SJSA1 (cell line): ENCODE measurements around the gene TRABD2B. TPM values are rescaled to one million over a fixed set of nuclear protein-coding genes. Genes with fewer than 3 reads are reported as not detected.

ENCODE experiments used
- DNase-seq, 2 experiments: peaks; one replicate each; pipeline ENCODE4 v3.0.0-alpha.2; 2015 to 2020; ENCODE audit warnings: low spot score in 2 of 2, low read depth in 1 of 2
- H3K27ac ChIP-seq: fragments of 250-450 bp; sonication (Bioruptor Pico); 2 replicates; pipeline ENCODE4 v1.5.1; 2020; ENCODE audit warnings: mild to moderate bottlenecking, moderate library complexity
- H3K27me3 ChIP-seq: fragments of 250-450 bp; sonication (Bioruptor Pico); replicated peaks from 2 replicates; pipeline ENCODE4 v1.5.1; 2020; ENCODE audit warnings: mild to moderate bottlenecking, moderate library complexity
- H3K36me3 ChIP-seq: fragments of 250-450 bp; sonication (Bioruptor Pico); 2 replicates; pipeline ENCODE4 v1.5.1; 2020; ENCODE audit warnings: mild to moderate bottlenecking
- H3K4me1 ChIP-seq: fragments of 250-450 bp; sonication (Bioruptor Pico); replicated peaks from 2 replicates; pipeline ENCODE4 v1.6.1; 2021; ENCODE audit warnings: mild to moderate bottlenecking
- H3K4me3 ChIP-seq: fragments of 250-450 bp; sonication (Bioruptor Pico); 2 replicates; pipeline ENCODE4 v1.5.1; 2020; ENCODE audit warnings: mild to moderate bottlenecking
- H3K9me3 ChIP-seq: fragments of 250-450 bp; sonication (Bioruptor Pico); replicated peaks from 2 replicates; pipeline ENCODE4 v1.5.1; 2020; ENCODE audit warnings: mild to moderate bottlenecking
- total RNA-seq: library from RNA; depleted of rRNA; stranded (reverse); fragments of >200 nt; shearing (Covaris generic); gene quantifications from 2 replicates; pipeline ENCODE4 v1.2.3, GENCODE V29; 2014

TRABD2B gene
- total RNA-seq, 1 experiment from 2014 or later, result 0.16 TPM

DNA sequence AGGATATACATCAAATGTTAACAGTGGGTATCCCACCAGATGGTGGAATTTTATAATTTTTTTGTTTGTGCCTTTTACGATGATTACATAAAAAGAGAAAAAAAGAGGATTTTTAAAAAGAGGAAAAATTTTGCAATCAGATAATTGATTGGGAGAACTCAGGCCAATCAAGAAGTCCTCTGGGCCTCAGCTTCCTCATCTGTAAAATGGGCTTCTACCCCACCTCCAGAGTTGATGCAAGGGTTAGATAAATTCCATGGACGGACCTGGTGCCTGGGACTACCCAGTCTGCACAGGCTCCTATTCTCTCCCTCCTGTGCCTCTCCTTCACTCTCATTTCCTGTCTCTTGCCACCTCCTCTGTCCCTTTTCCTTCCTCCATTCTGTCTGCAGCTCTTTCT is 88.9 kb downstream of the TRABD2B start:
- Histone ChIP-seq H3K27ac (no peak overlapping the region), H3K4me3 (no peak overlapping the region)

DNA sequence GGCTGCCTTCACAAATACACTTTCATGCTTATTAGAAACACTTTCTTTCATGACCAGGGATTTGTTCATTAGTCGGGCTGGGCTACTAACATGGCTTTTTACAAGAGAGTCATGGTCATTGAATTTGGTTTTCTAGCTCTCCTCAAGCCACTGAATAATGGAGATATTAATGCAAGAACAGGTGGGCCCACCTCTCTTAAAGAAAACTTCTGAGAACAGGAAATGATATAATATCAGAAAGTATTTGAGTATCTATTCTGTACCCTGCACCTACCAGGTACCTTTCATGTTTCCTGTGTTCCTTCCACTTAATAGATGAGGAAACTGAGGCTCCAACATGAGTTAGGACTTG is 90.0 kb downstream of the TRABD2B start:
- Histone ChIP-seq H3K4me3 (no peak overlapping the region), H3K27ac (no peak overlapping the region), H3K36me3 (no peaks in the 10 kb centered on the region; the same call in 1 of the 2 replicates), H3K9me3 (no peaks in the 10 kb centered on the region), H3K27me3 (no peaks in the 10 kb centered on the region), H3K4me1 (peaks cover 15% of the 10 kb centered on the region)
- no peak for DNase-seq

More for the DNA sequence above, 88.9 kb downstream of the TRABD2B start:
- Histone ChIP-seq H3K4me1 (peaks cover 23% of the 10 kb centered on the region), H3K27me3 (no peaks in the 10 kb centered on the region), H3K9me3 (no peaks in the 10 kb centered on the region), H3K36me3 (no peaks in the 10 kb centered on the region; the same call in 1 of the 2 replicates)
- no peak for DNase-seq

DNA sequence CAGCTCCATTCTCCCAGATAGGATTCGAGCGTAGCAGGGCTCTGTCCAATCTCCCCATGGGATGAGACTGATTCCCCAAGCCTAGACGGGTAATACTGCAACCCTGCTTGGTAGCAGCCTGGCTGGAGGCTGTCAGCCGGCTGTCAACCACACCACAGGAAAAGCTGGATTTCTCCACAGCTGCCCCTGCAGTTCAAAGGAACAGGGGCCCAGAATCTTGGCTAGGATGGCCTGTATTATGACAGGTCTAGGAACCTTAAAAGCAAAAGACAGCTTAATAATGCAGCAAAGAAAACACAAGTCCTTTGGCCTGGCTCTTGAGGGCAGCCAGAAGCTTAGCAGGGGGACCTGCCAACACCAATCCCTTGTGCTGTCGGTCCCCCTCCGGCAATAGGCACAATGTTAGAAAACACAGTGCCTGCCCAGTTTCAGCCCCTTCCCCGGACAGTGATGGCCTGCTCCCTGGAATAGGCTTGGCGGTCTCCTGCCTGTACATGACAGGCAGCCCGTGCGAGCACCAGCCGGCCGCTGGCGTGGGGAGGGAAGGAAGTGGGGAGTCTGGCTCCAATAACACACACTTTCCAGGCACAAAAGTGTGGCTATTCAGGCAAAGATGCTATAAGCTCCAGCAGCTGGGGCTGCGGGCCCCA is 90.5 kb downstream of the TRABD2B start:
- no peak overlapping the region for H3K27ac ChIP-seq
- H3K9me3 ChIP-seq, result no peaks in the 10 kb centered on the region
- H3K36me3 ChIP-seq, result no peaks in the 10 kb centered on the region; the same call in 1 of the 2 replicates
- no peak for DNase-seq
- no peak overlapping the region for H3K4me3 ChIP-seq
- H3K4me1 ChIP-seq, result peaks cover 10% of the 10 kb centered on the region
- no peaks in the 10 kb centered on the region for H3K27me3 ChIP-seq

DNA sequence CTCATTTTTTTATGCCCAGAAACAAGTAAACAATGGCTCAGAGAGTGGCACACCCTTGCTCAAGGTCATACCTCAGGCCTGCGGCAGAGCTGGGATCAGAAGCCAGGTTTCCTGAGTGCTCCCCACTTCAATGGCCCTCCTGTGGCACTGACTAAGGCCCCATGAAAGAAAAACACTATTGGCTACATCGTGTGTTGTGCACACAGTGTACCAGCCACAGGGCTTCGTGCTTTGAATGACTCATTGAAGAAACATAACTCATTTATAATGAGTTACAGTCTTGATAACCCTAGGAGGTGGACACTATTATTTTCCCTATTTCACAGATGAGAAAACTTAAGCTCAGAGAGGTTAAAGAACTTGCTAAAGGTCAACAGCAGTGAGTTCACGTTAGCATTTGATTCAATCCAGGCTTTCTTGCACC is 91.2 kb downstream of the TRABD2B start:
- no peak overlapping the region for H3K27ac ChIP-seq
- peak in 1 of 2 experiments; percentile 33 for DNase-seq
- H3K27me3 ChIP-seq, result no peaks in the 10 kb centered on the region
- peaks cover 9% of the 10 kb centered on the region for H3K4me1 ChIP-seq
- no peaks in the 10 kb centered on the region; the same call in 1 of the 2 replicates for H3K36me3 ChIP-seq
- no peak overlapping the region for H3K4me3 ChIP-seq
- H3K9me3 ChIP-seq, result no peaks in the 10 kb centered on the region

DNA sequence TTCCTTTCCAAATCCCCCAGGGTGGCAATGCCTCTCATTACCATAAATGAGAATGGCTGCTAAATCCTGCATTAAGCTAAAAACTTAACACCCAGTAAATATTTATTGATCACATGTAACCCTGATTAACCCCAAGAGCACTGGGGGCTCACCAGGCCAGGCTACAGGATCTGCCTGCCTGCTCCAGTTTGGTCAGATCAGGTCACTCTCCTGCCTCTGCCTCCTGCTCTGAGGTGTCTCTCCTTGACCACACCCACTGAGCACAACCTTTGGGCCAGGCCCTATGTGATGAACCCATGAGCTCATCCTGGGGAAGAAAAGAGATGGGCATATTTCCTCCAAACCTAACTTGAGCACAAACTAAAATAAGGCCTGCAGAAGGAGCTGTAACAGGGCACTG is 93.5 kb downstream of the TRABD2B start:
- H3K4me1 ChIP-seq, result peaks cover 9% of the 10 kb centered on the region
- H3K27ac ChIP-seq, result no peak overlapping the region

DNA sequence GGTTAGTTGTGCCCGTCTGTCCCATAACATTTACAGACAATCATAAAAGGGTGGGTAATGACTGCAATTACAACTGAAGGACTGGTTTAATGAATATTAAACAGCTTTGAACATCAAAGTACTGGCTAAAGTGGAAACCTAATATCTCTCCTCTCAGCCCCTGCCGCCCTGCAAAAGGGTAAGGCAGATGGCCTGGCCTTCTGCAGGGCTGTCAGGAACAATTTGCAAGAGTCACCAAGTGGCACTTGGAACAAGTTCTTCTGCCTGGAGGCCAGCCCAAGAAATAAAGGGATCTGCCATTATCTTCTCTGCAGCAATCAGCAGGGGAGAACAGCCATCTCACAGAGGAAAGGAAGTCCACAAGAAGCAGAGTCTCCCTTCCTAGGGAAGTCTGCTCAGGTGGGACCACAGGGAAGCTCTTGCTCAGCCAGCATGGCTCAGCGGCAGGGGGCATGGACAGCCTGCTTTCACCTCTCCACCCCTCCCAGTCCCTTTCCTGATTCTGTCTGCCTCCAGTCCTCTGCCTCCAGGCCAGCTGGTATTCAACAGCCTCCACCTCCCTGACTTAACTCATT is 96.1 kb downstream of the TRABD2B start:
- no peaks in the 10 kb centered on the region for H3K9me3 ChIP-seq
- H3K36me3 ChIP-seq, result no peaks in the 10 kb centered on the region; the same call in 1 of the 2 replicates
- no peaks in the 10 kb centered on the region for H3K27me3 ChIP-seq
- DNase-seq, result no peak
- H3K4me1 ChIP-seq, result peaks cover 6% of the 10 kb centered on the region
- H3K4me3 ChIP-seq, result no peak overlapping the region
- no peak overlapping the region for H3K27ac ChIP-seq

More for the DNA sequence above, 93.5 kb downstream of the TRABD2B start:
- Histone ChIP-seq H3K36me3 (no peaks in the 10 kb centered on the region; the same call in 1 of the 2 replicates), H3K9me3 (no peaks in the 10 kb centered on the region), H3K27me3 (no peaks in the 10 kb centered on the region), H3K4me3 (no peak overlapping the region)
- DNase-seq, result no peak

DNA sequence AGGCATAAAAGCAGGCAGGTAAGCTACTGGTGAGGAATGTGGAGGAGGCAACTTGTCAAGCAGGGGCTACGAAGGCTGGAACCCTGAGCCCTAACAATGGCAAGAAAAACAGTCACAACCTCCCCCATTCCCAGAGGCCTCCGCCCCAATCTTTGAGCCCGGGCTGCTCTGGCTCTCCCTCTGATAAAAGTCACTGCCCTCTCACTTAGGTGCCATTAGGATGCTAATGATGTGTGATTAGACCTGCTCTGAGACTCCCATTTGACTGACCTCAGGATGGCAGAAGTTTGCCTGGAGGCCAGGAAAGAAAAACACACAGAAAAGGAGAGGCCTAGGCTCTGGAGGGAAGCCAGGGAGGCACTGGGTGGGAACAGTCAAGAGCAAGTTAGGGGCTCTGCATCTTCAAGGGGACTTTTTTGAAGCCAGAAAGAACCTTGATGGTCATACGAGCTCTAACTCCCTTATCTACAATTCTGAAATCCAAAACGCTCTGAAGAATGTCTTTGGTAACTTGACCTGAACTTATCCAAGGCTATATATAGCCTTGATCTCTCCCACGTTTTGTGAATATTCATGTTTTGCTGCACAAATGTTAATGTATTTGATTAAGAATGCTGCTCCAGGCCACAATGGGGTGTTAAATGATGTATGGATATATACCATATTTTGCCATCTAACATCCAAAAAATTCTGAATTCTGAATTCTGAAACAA is 98.9 kb downstream of the TRABD2B start:
- Histone ChIP-seq H3K27me3 (no peaks in the 10 kb centered on the region), H3K4me1 (peaks cover 18% of the 10 kb centered on the region), H3K36me3 (no peaks in the 10 kb centered on the region), H3K4me3 (no peak overlapping the region), H3K9me3 (no peaks in the 10 kb centered on the region), H3K27ac (no peak overlapping the region)
- DNase-seq, result no peak

DNA sequence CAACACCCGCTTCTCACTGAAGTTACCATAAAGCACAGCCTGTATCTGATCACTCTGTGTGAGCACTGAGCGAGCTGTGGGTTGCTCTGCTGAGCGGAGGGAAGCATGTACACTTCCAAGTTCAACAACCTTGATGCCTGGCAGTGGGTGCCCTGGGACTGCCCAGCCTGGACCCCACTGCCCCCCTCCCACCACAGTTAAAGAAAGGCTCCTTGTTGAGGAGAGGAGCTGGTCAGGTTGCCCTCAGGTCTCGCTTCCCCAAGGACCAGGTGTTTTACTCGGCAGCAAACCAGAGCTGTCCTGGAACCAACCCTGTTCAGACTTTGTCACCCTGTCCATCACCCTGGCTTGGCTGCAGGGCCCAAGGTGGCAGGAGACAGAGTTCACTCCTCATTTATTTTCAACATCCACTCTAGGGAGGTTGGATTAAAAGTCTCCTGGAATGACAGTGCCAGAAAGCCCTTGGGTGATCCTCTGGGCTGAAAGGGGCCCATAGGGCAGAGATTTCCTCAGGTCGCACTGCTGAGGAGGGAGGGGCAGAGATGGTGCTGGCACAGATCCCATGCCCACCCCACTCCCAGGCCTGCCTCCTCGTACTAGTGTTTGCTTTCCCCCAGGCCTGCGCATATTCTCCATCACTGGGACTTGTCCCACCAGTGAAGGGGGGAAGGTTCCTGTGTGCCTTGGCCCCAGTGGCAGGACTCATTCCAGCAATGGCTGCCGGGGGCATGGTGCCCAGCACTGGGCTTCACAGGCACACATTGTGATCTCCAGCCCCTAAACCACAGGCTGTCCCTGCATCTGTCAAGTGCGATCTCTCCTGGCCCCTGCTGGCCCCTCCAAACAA is 101.7 kb downstream of the TRABD2B start:
- Histone ChIP-seq H3K36me3 (no peaks in the 10 kb centered on the region), H3K4me1 (peaks cover 18% of the 10 kb centered on the region), H3K27me3 (no peaks in the 10 kb centered on the region), H3K4me3 (no peak overlapping the region), H3K9me3 (no peaks in the 10 kb centered on the region), H3K27ac (peak overlapping the region; percentile 27)
- DNase-seq, result no peak

DNA sequence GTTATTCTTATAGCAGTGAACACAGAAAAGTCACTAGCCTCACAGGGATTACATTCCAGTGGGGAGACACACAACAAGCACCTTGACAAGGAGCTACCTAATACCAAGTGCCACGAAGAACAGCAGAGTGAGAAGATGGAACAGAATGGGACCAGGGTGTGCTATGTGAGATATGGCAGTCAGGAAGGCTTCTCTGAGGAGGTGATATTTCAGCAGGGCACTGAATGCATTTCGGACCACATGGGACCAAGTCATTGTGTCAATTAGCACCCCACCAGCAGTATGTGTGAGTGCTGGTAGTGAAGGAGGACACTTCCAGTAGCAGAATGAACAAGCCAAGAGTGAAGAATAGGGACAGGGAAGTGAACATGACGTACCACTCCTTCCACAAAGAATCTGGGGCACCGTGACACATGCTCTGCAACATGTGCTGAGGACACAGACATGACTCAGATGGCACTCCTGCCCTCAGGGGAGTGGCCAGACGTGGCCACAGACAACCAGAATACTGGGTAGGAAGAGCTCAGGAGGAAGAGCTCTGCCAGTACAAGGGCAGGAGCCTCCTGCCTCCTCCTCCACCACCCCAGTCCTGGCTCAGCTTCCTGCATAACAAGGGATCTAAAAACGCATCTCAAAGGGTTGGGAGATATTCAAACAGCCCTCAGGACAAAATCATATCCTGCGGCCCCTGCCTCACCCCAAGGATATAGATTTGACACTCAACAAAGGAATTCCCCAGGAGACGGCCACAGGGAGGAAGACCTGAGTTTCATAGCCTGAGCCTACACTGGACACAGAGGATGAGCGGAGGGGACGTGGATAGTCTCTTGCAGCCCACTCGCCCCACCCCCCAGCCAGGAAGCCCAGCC is 102.5 kb downstream of the TRABD2B start:
- H3K9me3 ChIP-seq, result no peaks in the 10 kb centered on the region
- no peak overlapping the region for H3K4me3 ChIP-seq
- peaks cover 18% of the 10 kb centered on the region for H3K4me1 ChIP-seq
- DNase-seq, result peak; percentile 83 to 89
- no peaks in the 10 kb centered on the region for H3K27me3 ChIP-seq
- peak overlapping the region; percentile 27 for H3K27ac ChIP-seq
- no peaks in the 10 kb centered on the region for H3K36me3 ChIP-seq

DNA sequence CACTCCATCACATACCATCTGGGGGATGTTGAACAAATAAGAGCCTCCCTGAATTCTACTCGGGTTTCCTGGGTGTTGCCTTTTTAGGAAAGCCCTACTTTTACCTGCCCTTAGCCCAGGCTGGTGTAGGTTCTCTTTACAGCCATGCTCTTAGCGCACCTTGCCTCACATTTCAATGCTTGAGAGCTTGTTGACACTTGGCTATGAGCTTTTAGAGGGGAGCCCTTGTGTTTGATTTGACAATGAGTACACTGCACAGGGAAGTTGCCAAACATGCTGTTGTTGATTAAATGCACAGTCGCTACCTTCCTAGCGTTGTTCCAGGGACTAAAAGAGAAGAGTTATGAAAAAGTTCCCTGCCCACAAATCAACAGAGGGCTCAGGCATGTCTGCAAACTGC is 103.8 kb downstream of the TRABD2B start:
- Histone ChIP-seq H3K27me3 (no peaks in the 10 kb centered on the region), H3K27ac (no peak overlapping the region), H3K36me3 (no peaks in the 10 kb centered on the region), H3K4me1 (peaks cover 18% of the 10 kb centered on the region), H3K9me3 (no peaks in the 10 kb centered on the region), H3K4me3 (no peak overlapping the region)
- no peak for DNase-seq

DNA sequence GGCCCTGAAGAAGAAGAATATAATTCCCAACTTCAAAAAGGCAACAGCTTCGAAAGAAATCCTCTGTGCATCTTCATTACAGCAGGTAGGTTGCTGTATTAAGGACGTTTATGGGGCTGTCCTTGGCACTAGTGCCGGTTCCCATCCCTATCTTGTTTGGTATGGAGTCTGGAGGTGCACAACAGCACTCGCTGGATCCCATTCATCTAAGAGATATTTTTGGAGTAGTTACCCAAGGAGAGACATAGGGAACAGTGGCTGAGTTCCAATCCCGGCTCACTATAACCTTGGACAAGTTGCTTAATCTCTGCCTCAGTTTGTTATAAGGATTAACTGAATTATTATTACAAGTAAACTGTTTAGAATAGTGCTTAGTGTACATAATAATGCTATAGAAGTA is 106.4 kb downstream of the TRABD2B start:
- Histone ChIP-seq H3K27me3 (no peaks in the 10 kb centered on the region), H3K36me3 (no peaks in the 10 kb centered on the region), H3K9me3 (no peaks in the 10 kb centered on the region), H3K4me3 (no peak overlapping the region), H3K4me1 (peaks cover 17% of the 10 kb centered on the region), H3K27ac (no peak overlapping the region)
- no peak for DNase-seq

DNA sequence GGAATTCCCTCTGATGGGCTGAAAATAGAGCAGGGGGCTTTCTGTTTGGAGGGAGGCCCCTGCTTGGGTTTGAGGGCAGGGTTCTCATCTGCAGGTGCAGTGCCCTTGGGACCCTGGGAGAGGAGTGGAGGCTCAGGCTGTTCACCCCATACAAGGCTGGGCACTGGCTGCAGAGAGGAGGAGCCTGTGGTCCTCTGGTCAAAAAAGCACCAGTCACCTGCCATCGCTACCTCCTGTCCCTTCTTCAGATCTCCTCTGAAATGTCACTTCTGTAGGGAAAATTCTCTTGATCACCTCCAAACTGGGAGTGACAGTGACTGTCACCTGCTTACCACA is 108.9 kb downstream of the TRABD2B start:
- no peak for DNase-seq

More for the DNA sequence above, 108.9 kb downstream of the TRABD2B start:
- Histone ChIP-seq H3K4me1 (peaks cover 7% of the 10 kb centered on the region), H3K4me3 (no peak overlapping the region), H3K9me3 (no peaks in the 10 kb centered on the region), H3K36me3 (no peaks in the 10 kb centered on the region), H3K27me3 (no peaks in the 10 kb centered on the region), H3K27ac (no peak overlapping the region)
